Activated CD8-positive, alpha-beta T cell treated with anti-CD3 and anti-CD28 coated beads for 36 hours (primary cell): ENCODE data around the gene ACADVL. TPM values are rescaled to one million over a fixed set of nuclear protein-coding genes. Genes with fewer than 3 reads are reported as not detected.
A peak's percentile ranks its signal among the peaks of the same experiment; 100 is the strongest.

Experiments
- ATAC-seq: fragments of 200-7000 bp; cut with Tn5 transposase; one replicate; pipeline ENCODE4 v1.10.0; 2021; ENCODE audit warnings: mild to moderate bottlenecking, moderate library complexity
- CTCF ChIA-PET: fragments of 350-600 bp; sonication (Branson Sonifier 250); formaldehyde crosslinking; loops from one replicate; lab custom pipeline; 2021; ENCODE audit warnings: antibody characterized with exemption; lab: Charles Lee
- POLR2A ChIA-PET: fragments of 350-600 bp; sonication (Branson Sonifier 250); formaldehyde crosslinking; loops from one replicate; lab custom pipeline; 2021; ENCODE audit warnings: antibody characterized with exemption; lab: Charles Lee
- DNase-seq: peaks from one replicate; pipeline ENCODE4 v3.0.0-alpha.2; 2020
- H3K27ac Mint-ChIP-seq: one replicate; pipeline ENCODE4 v1.8.0; 2021; ENCODE audit warnings: mild to moderate bottlenecking, mixed read lengths
- H3K27me3 Mint-ChIP-seq: one replicate; pipeline ENCODE4 v1.8.0; 2021; ENCODE audit warnings: mixed read lengths
- H3K36me3 Mint-ChIP-seq: one replicate; pipeline ENCODE4 v1.8.0; 2021; ENCODE audit warnings: low read depth, mixed read lengths
- H3K4me1 Mint-ChIP-seq: one replicate; pipeline ENCODE4 v1.8.0; 2021; ENCODE audit warnings: low read depth, mixed read lengths
- H3K4me3 Mint-ChIP-seq: one replicate; pipeline ENCODE4 v1.8.0; 2021; ENCODE audit warnings: mild to moderate bottlenecking, moderate library complexity, mixed read lengths
- H3K9me3 Mint-ChIP-seq: one replicate; pipeline ENCODE4 v1.8.0; 2021; ENCODE audit warnings: mixed read lengths
- CTCF ChIP-seq: fragments of 200-600 bp; IDR thresholded peaks from one replicate; pipeline ENCODE4 v1.8.0; 2022; ENCODE audit warnings: antibody characterized with exemption, mild to moderate bottlenecking
- intact Hi-C: fragments of 100-400 bp; cut with micrococcal nuclease; formaldehyde crosslinking; loops from one replicate; pipeline ENCODE4 v1.10.0; 2022
- total RNA-seq, 2 experiments: library from RNA; stranded (reverse); gene quantifications; one replicate each; pipeline ENCODE4 v1.2.3, GENCODE V29; 2021

Gene ACADVL
- total RNA-seq, 2 experiments from 2014 or later = 288 to 291 TPM

- Mint-ChIP-seq H3K4me1 (peaks cover 56% of the 10 kb centered on the region), H3K36me3 (no peaks in the 10 kb centered on the region), H3K4me3 (peak overlapping the region; percentile 82), H3K27ac (peak overlapping the region; percentile 91), H3K27me3 (peaks cover 8% of the 10 kb centered on the region), H3K9me3 (no peaks in the 10 kb centered on the region)
- ChIA-PET POLR2A (interaction anchor here (0.8 to 13.2 kb wide), 4 partner anchors 8 to 116 kb away, joined by 3 to 261 read pairs (median 4); partner anchors contain the start of genes DVL2, GABARAP and PHF23), CTCF (interaction anchor here (1.5 to 2.1 kb wide), 3 partner anchors 21 to 168 kb away, joined by 4 to 7 read pairs (median 6); partner anchors contain the start of gene DVL2)
- peak; percentile 45 for TF ChIP-seq CTCF
- intact Hi-C loops = no loop called here
- ATAC-seq = no peak
- no peak for DNase-seq
Measured at GRCh38 chr17:7213895-7214299, 5.8 kb upstream of the ACADVL start.

- no peaks in the 10 kb centered on the region for H3K36me3 Mint-ChIP-seq
- ATAC-seq = peak; percentile 85
- intact Hi-C loops = no loop called here
- H3K9me3 Mint-ChIP-seq = no peaks in the 10 kb centered on the region
- ChIA-PET POLR2A (interaction anchor here (0.8 to 13.2 kb wide), 4 partner anchors 9 to 115 kb away, joined by 3 to 261 read pairs (median 4); partner anchors contain the start of genes DVL2, GABARAP and PHF23), CTCF (interaction anchor here (1.5 to 2.1 kb wide), 3 partner anchors 20 to 169 kb away, joined by 4 to 7 read pairs (median 6); partner anchors contain the start of gene DVL2)
- H3K27me3 Mint-ChIP-seq = peaks cover 8% of the 10 kb centered on the region
- peak; percentile 67 for TF ChIP-seq CTCF
- peak overlapping the region; percentile 91 for H3K27ac Mint-ChIP-seq
- peaks cover 62% of the 10 kb centered on the region for H3K4me1 Mint-ChIP-seq
- DNase-seq = peak; percentile 100
- H3K4me3 Mint-ChIP-seq = peak overlapping the region; percentile 82
Measured at GRCh38 chr17:7214300-7215135, 5.2 kb upstream of the ACADVL start.

GRCh38 chr17:7215136-7215638, 4.6 kb upstream of the ACADVL start:
- DNase-seq = no peak
- peak overlapping the region; percentile 91 for H3K27ac Mint-ChIP-seq
- no peak for ATAC-seq
- no peaks in the 10 kb centered on the region for H3K9me3 Mint-ChIP-seq
- TF ChIP-seq CTCF = peak; percentile 9
- peaks cover 5% of the 10 kb centered on the region for H3K27me3 Mint-ChIP-seq
- peaks cover 2% of the 10 kb centered on the region for H3K36me3 Mint-ChIP-seq
- H3K4me3 Mint-ChIP-seq = peak overlapping the region; percentile 82
- POLR2A ChIA-PET = interaction anchor here (1.0 to 13.2 kb wide), 2 partner anchors 22 to 93 kb away, joined by 3 to 261 read pairs; partner anchors contain the start of genes DVL2, GABARAP and PHF23
- CTCF ChIA-PET = interaction anchor here (1.7 to 1.9 kb wide), 2 partner anchors 81 to 169 kb away, joined by 6 read pairs; no protein-coding TSS in a partner anchor
- intact Hi-C loops = no loop called here
- H3K4me1 Mint-ChIP-seq = peaks cover 63% of the 10 kb centered on the region

GRCh38 chr17:7215652-7216180, 4.0 kb upstream of the ACADVL start:
- intact Hi-C loops = no loop called here
- Mint-ChIP-seq H3K27ac (peak overlapping the region; percentile 31), H3K4me1 (peaks cover 68% of the 10 kb centered on the region), H3K36me3 (peaks cover 7% of the 10 kb centered on the region), H3K4me3 (peak overlapping the region; percentile 82), H3K27me3 (peaks cover 4% of the 10 kb centered on the region), H3K9me3 (no peaks in the 10 kb centered on the region)
- POLR2A ChIA-PET = interaction anchor here (13.2 kb wide), 1 partner anchor 21 kb away, joined by 261 read pairs; the partner anchor contains the start of genes DVL2, GABARAP and PHF23
- peak; percentile 24 for DNase-seq
- ATAC-seq = no peak
- TF ChIP-seq CTCF = no peak
- CTCF ChIA-PET = interaction anchor here (1.7 to 1.9 kb wide), 2 partner anchors 81 to 170 kb away, joined by 6 read pairs; no protein-coding TSS in a partner anchor
